GM12891 (cell line): Measurements from ENCODE around the gene EML4.

Experiments used
- POLR2A ChIP-seq: IDR thresholded peaks from 2 replicates; pipeline ENCODE4 v1.6.1; 2011; ENCODE audit warnings: low read depth, low read length, control low read depth
- POLR2AphosphoS5 ChIP-seq: IDR thresholded peaks from 2 replicates; pipeline ENCODE4 v1.6.1; 2011; ENCODE audit warnings: low read depth, low read length, control low read depth
- POU2F2 ChIP-seq: IDR thresholded peaks from 2 replicates; pipeline ENCODE4 v1.6.1; 2011; ENCODE audit warnings: low read depth, mild to moderate bottlenecking, control low read depth, low read length, moderate library complexity
- SPI1 ChIP-seq: IDR thresholded peaks from 2 replicates; pipeline ENCODE4 v1.6.1; 2011; ENCODE audit warnings: low read depth, low read length, control low read depth
- TAF1 ChIP-seq: IDR thresholded peaks from 2 replicates; pipeline ENCODE4 v1.6.1; 2011; ENCODE audit warnings: low read depth, low read length, control low read depth

- no peak for TF ChIP-seq POLR2A
- TF ChIP-seq TAF1 = no peak
- TF ChIP-seq POLR2AphosphoS5 = no peak
- no peak for TF ChIP-seq SPI1
- no peak for TF ChIP-seq POU2F2
These were observed 2.3 kb downstream of the EML4 start for GRCh38 chr2:42171396-42171980.
